22Rv1 (cell line): ENCODE measurements around the gene MAP6D1.

ENCODE experiments used
- CTCF ChIP-seq: fragments of 450-650 bp; IDR thresholded peaks from 2 replicates; pipeline ENCODE4 v1.5.1; 2017; ENCODE audit warnings: mild to moderate bottlenecking
- ZFX ChIP-seq: fragments of 450-650 bp; IDR thresholded peaks from 2 replicates; pipeline ENCODE4 v1.6.1; 2017; ENCODE audit warnings: antibody characterized with exemption, borderline replicate concordance

DNA sequence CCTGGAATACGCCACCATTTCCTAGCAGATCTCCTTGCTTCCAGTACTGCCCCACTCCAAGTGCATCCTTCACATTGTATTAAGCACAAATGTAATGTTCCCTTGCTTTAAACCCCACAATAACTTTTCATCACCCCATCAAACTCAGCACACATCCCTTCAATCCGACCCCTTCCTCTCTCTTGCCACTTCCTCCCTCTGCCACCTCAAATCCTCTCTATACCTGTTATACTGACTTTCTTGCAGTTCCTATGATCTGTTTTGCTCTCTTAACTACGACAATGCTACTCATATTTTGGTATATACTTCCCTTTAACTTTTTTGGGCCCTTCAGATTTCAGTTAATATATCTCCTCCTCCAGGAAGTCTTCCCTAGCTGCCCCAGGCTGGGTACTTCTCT is 45.2 kb upstream of the MAP6D1 start:
- no peak for TF ChIP-seq CTCF
- no peak for TF ChIP-seq ZFX
